ENCODE data around the gene GCHFR.

The GCHFR gene

DNA sequence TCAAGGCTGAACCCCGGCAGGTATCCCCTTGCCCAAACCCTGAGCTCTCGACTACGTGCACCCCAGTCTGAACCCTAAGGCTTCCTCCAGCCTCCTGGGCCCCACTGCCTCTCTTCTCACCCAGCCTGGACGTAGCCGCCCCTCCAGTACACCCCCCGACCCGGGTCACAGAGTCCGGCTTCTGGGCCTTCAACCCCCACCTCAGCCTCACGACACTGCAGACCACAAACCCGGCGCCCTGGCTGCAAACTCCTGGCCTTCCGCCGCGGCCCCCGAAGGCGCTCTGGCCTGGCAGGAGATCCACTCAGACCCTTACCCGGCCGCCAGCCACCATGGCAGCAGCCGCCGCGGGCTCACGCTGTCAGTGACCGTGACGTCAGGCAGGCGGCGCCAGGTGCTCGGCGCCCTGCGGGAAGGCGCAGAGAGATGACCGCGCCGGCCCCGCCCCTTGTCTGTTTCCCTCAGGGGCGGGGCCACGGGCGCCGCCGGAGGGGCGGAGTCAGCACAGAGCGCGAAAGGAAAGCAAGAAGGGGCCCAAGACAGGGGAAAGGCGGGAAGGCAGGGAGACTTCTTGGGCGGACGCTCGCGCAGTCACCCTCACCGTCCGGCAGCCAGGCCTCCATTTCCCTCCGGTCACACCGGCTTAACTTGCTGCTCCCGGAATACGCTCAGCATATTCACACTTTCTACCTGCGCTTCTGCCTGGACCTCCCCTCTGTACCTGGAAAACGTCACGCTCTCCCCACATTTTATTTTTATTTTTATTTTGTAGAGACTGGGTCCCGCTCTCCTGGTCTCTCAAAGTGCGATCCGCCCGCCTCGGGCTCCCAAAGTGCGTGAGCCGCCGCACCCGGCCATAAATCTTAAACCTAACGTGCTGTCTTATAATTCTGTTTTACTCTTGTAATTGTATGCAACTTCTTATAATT, 8.7 kb upstream of the GCHFR start, which contains the start of gene RMDN3:
RMDN3 (minus strand) TSS at position 372 of the 929 bp plus-strand sequence. CDS start 471 bp downstream, outside the sequence.
- no peak for DNase-seq (ENCODE audit: low read depth)

DNA sequence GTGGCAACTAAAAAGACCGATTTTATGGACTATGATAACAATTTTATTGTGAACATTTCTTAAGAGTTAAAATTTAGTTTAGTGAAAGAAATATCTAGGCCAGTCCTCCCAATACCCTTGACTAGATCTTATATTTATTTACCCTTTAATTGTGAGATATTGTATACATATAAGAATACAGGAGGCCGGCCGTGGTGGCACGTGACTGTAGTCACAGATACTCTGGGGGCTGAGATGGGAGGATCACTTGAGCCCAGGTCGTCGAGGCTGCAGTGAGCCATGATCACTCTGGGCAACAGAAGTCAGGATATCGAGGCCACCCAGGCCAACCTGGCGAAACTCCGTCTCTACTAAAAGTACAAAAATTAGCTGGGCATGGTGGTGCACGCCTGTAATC, 8.1 kb upstream of the GCHFR start:
- DNase-seq (ENCODE audit: low read depth): no peak

DNA sequence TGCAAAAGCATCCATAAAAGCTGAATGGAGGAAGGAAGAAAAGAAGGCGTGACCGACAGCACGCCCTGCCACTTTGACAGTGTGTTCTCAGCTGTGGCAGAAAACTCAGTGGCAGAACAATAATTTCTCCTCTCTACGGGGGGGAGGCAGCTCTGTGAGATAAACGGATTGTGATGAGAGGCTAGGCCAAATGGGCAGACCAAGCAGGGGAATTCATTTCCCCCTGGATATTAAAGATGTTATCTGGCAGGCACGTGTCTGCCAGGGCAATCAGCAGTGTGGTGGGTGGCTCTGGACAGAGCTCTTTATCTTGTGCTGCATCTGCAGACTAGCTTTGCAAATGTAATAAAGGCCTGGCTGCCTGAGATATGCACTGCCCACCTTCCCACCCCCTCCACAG, 6.9 kb upstream of the GCHFR start:
- DNase-seq (ENCODE audit: low read depth): no peak

DNA sequence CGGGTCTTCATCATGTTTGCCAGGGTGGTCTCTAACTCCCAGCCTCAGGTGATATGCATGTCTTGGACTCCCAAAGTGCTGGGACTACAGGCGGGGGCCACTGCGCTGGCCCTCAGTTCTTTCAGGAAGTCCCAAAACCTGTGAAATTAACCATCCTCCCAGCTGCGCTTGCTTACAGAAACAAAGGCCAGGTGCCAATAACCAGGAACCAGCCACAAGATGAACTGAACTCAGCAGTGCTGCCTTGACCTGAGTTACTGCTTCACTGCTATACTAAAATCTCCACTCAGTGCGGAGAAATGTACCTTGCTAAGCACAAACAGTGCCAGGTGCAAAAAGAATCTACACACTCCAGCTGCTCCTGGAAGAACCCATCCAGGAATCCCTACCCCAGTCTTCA, 3.9 kb upstream of the GCHFR start:
- DNase-seq (ENCODE audit: low read depth): no peak

DNA sequence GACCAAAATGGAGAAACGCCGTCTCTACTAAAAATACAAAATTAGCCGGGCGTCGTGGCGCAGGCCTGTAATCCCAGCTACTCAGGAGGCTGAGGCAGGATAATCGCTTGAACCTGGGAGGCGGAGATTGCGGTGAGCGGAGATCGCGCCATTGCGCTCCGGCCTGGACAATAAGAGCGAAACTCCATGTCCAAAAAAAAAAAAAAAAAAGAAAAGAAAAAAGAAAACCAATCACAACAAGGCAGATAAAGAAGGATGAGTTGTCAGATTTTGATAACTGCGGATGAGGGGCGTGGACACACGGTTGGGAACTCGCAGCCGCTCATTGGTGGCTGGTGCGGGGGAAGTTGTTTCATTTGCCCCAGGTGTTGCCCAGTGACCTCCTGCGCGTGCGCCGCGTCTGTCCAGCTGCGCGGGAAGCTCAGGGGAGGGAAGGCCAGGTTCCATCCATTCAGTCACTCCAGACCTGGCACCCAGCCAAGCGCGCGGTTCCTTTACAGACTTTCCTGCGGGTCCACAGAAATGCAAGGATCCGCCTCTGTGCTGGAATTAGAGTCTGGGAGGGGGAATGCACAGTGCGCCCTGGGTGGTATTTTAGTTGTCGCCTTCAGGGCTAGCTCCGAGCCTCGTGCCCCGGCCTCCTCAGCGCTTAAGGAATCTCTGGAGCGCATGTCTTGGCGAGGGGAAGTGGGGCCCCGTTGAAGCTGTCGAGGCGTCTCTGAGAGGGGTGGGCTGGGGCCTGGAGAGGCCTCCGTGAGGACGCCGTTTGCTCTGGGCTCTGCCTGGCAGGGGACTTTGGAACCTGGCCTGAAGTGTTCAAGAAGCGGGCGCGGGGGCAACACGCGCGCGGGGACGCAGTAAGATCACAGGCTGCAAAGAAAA, 708 bp upstream of the GCHFR start:
- no peak for DNase-seq (ENCODE audit: low read depth)

DNA sequence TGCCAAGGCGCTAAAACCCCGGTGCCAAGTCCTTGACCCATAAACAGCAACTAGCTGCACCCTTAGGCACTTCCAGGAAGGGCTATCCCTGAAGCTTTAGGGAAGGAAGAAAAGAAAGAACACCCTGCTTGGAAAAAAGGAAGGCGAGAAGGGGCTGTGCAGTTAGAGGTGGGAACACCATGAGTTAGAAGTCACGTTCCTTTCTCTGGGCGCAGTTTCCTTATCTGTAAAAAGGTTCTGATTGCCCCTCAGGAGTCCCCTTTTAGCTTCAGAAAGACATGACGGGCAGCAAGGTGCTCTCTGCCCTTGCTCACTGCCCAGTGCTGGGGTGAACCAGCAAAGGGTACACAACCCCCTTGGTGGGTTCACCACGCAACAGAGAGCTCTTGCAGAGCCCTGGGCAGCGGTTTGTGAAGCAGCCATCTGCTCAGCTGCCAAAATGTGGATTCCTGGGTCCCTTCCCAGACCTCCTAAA, 798 bp downstream of the GCHFR start:
- no peak for DNase-seq (ENCODE audit: low read depth)

DNA sequence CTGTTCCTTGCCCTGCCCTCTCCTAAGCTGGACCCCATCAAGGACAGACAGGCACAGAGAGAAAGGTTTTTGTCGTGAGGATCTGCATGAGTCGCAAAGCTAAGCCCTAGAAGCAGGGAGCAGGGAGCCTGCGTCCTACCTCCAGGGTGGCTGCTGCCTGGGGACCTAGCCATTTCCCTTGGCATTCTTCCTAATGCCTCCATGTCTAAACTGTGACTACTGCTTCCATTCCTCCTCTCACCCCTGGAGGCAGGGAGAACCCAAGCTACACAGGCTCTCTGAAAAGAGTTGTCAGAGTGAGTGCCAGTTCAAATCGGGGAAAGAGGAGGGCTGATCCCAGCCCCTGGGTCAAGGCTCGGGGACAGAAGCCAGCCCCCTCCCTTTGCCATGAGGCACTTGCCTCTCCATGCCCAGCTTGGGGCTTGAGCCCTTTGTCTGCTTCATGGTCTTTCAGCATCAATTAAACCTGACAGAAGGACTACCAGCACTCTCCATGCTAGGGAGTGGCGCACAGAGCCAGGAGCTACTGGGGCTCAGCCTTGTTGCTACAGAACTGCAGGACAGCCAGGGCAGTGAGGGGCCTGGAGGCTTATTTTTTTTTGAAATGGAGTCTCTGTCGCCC, 2.4 kb downstream of the GCHFR start:
- DNase-seq (ENCODE audit: low read depth): no peak

DNA sequence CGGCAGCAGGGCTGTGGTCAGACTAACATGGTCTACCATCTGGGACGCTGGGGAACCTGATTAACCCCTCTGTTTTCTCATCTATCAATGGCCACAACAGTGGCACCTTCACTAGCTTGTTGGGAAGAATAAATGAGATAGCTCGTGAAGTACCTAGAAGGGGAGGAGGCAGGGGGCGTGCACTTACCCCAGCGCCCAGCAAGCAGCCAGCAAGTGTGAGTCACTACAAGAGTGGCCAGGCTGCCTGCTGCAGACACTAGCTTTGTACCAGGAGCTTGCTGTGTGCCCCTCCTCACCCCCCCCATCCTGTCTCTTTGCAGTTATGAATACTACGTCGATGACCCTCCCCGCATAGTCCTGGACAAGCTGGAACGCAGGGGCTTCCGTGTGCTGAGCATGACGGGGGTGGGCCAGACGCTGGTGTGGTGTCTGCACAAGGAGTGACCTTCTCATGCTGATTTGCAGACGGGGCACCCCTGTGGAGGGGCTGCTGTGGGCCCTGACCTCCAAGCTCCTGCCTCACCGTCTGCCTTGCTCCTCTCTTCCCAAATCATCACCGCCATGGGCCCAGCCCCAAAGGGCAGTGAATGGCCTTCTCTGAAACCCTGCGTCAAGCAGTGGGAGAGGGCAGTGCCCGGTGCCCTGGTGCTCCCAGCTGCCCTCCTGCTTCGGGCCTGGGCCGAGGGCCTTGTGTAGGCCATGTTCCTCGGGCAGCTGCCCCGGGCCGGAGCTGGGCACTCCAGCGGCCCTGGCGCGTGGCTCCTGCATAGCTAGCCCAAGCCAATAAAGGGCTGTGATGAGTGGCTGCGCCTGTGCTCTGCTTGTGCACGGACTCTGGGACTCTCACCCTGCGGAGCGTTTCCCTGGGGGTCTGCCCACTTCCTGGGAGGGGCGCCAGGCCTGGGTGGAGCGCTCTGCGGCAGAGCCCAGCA, 3.3 kb downstream of the GCHFR start:
- no peak for DNase-seq (ENCODE audit: low read depth)

DNA sequence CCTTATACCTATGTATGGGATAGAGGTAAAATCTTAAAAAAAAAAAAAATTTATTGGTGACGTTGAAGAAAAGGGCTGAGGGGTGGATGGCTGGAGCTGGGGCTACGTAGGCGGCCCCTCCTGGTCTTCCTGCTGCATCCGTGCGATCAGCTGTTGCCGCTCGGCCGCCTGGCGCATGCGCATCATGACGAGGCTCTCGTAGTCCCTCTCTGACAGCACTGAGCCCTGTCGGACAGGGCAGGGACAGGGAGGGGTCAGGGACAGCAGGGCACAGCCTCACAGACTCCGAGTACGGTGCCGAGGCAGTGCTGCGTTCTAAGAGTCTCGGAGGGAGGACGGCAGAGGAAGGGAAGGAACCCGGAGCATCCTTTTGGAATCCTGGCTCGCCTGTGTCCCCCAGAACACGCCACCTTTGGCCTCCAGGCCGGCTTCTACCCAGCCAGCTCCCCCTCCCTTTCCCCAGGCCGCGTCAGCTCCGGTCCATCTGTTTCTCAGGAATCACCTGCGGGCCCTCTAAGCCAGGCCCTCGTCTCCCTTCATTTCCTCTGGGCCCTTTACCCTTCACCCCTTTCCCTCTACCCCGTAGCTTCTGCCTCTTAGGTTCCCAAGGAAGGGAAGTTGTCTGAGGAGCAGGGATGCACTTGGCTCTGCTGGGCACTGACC, 4.1 kb downstream of the GCHFR start:
- DNase-seq (ENCODE audit: low read depth): no peak

DNA sequence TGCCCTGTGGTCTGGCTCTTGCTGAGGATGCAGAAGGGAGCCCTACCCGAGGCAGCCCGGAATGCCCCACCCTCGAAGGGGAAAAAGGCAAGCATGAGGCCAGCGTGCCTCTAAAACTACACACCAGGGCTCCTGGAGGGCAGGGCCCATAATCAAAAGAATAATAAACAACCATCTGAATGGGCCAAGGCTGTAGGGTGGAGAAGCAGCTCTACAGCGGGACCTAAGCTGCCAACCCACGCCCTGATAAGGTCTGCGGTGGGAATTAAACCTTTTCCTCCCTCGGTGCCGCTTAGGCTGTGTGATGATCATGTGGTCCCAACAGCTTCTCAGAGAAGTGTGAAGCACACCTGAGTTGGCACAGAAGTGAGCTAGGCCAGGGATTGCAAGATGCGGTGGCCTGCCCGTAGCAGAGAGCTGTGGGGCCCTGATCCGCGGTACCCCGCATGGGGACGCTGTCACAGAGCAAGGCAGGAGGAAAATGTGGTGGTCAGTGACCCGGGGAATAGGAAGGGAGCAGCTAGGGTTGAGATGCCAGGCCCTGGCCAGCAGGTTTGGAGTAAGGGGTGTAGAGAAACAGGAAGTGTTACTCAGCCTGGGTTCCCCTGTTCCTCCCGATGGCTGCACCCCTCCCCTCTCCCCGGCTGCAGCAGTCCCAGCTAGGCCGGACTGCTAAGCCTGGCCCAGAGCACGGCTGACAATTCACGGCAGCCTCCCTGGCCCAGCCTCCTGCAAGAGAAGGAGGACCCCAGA, 4.8 kb downstream of the GCHFR start:
- DNase-seq (ENCODE audit: low read depth): no peak

DNA sequence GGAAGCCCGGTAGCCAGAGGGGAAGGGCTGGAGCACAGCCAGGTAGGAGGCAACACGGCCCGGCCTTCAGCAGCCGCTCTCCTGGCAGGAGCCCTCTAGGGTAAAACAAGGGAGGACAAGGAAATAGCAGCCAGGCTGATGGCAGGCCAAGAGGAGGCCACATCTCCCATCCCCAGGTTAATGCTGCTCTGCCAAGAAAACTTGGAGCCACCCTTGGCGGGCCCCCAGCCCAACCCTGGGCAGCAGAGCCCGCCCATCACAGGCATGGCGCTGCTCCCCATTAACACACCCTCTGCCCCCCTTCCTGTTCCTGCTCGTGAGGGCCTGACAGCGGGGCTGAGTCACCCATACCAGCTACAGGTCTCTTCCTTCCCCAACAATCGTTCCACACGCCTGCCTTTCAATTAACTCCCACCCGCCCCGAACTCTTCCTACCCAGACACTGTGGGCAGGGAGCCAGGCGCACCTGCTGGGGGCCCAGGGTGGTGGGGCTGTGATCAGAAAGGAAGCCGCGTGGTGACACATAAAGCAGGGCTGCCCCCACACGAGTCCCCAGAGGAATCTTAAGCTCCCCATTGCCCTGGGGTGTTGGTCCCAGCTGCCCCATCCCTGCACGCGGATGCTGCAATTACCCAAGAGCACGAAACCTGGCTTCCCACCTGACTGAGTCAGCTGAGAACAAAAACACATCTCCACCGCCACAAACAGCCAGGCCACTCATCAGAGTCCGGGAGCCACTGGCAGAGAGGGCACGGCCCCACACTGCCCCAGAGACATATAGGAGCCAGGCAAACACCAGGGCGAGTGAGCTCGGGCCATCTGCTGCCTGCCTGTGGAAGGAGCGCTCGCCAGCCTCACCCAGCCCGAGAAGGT, 5.6 kb downstream of the GCHFR start, which contains the start of gene C15orf62:
C15orf62 (plus strand) TSS at position 707 of the 873 bp plus-strand sequence. CDS start 516 bp downstream, outside the sequence.
- DNase-seq (ENCODE audit: low read depth): no peak

DNA sequence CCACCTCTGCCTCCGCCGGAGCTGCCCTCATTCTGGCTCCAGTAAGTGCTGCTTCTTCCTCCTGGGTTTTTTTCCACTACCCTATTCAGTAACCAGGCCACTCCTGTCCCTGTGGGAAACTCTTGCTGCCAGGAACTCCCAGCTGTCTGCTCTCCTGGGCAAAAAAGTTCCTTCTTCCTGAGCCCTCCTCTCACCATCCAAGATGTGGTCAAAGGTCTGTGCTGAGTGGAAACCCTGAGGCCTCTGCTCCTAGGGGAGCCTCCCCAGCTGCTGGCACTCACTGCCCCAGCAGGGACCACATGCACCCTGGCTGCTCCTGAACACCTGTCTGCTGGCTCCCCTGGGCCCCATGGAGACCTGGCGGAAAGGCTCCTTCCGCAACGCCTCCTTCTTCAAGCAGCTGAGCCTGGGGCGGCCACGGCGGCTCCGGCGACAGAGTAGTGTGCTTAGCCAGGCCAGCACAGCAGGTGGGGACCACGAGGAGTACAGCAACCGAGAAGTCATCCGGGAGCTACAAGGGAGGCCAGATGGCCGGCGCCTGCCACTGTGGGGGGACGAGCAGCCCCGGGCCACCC, 6.4 kb downstream of the GCHFR start:
- no peak for DNase-seq (ENCODE audit: low read depth)

DNA sequence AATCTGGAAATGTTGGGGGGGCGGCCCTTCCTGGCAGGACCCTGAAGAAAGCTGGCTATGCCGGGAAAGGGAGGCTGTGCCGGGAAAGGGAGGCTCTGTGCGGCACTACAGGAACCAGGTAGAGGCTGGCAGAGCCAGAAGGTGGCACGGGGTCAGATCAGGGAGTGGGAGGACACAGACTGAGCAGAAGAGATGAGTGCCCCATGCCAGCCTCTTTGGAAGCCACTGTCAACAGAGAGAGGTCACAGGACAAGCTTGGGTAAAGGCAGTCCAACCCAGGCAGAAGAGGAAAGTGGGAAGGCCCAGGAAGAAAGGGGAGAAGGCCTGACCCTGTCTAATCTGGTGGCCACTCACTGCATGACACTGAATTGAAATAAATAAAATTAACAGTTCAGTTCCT, 7.4 kb downstream of the GCHFR start:
- no peak for DNase-seq (ENCODE audit: low read depth)

DNA sequence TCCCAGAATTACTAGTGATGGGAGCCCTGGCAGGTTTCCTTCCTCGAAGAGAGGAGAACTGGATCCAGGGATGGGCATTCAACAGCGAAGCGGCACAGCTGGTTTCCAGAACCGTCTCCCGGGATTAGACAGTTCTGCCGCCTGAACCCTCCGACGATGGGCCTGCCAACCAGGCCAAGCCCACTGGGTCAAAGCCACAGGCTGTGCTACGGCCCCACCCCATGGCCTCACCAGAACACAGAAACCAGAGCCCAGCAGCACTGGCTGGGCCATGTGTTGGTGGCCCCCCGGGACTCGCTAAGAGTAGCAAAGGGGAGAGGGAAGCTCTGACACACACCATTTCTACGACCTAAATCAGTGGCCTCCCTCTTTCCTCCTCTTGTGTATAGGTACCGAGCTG, 8.1 kb downstream of the GCHFR start:
- DNase-seq (ENCODE audit: low read depth): no peak

DNA sequence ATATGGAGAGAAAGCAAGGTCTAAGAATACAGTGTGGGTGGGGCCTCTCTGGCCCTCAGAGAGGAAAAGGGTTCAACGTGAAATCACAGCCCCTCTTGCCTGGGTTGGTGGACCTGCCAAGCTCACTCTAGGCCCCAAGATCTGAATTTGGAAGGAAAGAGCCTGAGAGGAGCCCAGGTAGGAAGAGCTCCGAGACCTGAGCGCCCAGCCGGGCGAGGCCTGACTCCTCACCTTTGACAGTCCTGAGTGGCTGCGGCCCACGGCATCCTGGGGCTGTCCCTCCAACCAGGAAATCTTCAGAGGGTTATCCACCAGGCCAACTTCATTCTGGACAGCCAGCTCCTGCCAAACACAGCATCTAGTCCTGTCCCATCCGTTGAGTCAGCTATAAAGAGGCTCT, 9.6 kb downstream of the GCHFR start:
- no peak for DNase-seq (ENCODE audit: low read depth)

DNA sequence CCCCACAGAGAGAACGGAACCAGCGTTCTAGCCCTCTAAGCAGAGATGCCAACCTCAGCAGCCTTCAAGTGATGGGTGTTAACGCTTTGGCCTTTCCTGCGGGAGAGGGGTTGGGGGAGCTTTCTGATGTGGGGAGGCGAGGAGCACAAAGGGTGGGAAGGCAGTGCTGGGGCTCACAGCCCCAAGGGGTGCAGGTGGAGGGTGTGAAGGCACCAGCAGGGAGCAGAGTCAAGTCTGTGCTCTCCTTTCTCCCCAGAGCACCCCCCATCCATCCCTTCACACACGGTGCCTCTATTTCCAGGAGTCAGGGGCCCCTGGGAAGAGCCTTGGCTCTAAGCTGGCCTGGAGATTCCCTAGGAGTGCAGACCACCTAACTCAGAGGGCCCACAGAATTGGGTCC, 10.0 kb downstream of the GCHFR start:
- DNase-seq (ENCODE audit: low read depth): no peak

DNA sequence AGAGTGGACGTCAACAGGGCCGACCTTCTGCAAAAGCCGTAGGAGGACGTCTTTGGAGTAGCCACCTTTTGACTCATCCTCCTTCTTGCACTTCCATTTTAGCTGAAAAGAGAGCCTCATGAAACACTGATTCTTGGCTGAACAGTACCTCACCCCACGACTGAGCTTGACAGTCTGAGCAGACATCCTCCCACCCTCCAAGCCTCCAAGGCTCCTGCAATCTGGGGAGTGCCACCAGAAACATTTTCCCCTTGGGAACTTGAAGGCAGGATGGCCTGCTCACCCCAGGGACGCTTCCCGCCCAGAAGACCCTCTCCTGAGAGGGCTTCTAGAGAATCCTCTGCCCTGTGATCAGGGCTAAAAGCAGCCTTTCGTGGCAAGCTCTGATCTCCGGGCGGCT, 11.1 kb downstream of the GCHFR start:
- no peak for DNase-seq (ENCODE audit: low read depth)

DNA sequence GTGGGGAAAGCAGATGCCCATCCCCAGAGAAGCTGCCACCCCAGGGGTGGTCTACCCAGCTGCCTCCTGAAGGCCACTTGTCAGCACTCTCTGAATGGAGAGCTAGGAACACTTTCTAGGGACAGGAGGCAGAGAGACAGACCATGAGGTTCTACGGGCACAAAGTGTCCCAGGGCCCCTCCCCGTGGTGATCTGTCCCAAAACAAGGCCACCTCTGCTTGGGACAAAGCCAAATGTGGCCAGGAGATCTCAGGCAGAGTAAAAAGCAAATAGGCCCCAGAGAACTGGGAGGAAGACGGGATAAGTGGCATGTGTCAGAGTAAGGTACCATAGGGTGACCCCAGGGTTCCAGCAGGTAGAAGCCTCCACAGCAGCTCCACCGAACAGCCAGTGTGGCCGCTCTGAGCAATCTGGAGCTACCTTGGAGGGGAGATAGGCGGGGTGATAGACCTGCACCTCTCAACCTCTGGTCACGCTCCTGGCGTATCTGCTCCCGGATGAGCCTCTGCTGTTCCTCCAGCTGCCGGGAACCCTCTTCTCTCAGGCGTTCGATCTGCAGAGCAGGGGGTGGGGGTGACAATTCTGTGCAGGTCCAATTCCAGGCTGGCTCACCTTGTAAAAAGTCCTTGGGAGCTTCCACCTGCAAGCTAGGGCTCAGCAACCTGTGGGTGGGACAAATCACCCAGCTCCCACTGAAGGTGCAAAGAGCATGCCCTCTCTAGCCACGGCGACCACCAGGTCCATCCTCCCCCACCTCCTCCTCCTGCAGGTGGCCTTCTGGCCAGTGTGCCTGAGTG, 12.1 kb downstream of the GCHFR start:
- no peak for DNase-seq (ENCODE audit: low read depth)

All from non-pigmented ciliary epithelial cell (primary cell).